ENCODE measurements around the gene NFIC. TPM values are rescaled to one million over a fixed set of nuclear protein-coding genes. Genes with fewer than 3 reads are reported as not detected.

The NFIC gene
- total and polyA plus RNA-seq, 2 of the 4 experiments (the other 2 are of a cell fraction): 21.9 to 32.1 TPM

DNA sequence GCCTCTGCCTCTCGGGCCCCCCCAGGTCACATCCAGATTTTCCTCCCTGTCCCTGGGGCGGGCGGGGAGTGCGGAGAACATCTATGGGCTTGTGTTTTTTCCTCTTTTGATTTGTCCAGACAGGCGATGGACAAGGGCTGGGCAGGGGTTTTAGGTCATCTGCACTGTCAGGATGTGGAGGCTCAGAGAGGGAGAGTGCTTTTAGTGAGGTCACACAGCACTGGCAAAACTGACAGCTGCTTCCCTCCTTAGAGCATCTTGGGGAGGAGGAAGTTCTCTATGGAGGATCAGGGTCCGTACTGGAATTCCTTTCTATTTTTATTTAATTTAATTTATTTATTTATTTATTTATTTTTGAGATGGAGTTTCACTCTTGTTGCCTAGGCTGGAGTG lies 38.9 kb downstream of the NFIC start:
- peak overlapping the region; percentile 71; the same call in 1 of the 2 replicates for H3K56ac ChIP-seq (ENCODE audit: extremely low read depth, insufficient read depth, low read length)
- peak overlapping the region; percentile 97; the same call in 1 of the 3 replicates for H2BK15ac ChIP-seq (ENCODE audit: low read depth, low read length)
- peak overlapping the region; percentile 60 for H4K5ac ChIP-seq (ENCODE audit: low read depth, low read length)
- peak overlapping the region; percentile 98 for H3K4ac ChIP-seq (ENCODE audit: low read depth, low read length)
- H3K27me3 ChIP-seq (ENCODE audit: control insufficient read depth, insufficient read depth, low read length): no peaks in the 10 kb centered on the region
- peak overlapping the region; percentile 96 for H2BK120ac ChIP-seq (ENCODE audit: low read depth, low read length)
- H3K9ac ChIP-seq (ENCODE audit: low read depth, low read length): peak overlapping the region; percentile 75
- peaks cover 8% of the 10 kb centered on the region for H3K9me1 ChIP-seq (ENCODE audit: insufficient read depth, low read length)
- H3K79me1 ChIP-seq (ENCODE audit: low read depth in 1 of 2, low read length in 2 of 2): peaks cover 16 to 67% of the 10 kb centered on the region in 2 experiments
- intact Hi-C loops (cut with micrococcal nuclease) (loop anchor here (2.0 kb wide), 2 partner anchors 36 to 46 kb away; no protein-coding TSS in a partner anchor), dilution Hi-C loops (cut with HindIII; ENCODE audit: low sequenced_read_pairs, unreplicated experiment) (no loop called here), in situ Hi-C loops (cut with MboI; ENCODE audit: low sequenced_read_pairs) (no loop called here)
- H4K8ac ChIP-seq (ENCODE audit: low read depth in 2 of 2, low read length in 2 of 2): peak overlapping the region; percentile 85 to 99
- H2BK5ac ChIP-seq (ENCODE audit: low read depth, low read length, poor library complexity, severe bottlenecking): peak overlapping the region; percentile 97
- peak overlapping the region; percentile 44 for H3K18ac ChIP-seq (ENCODE audit: low read depth, low read length)
- BruUV-seq (replicated peaks): no TSS peak
- peaks cover 19% of the 10 kb centered on the region for H3K4me1 ChIP-seq (ENCODE audit: control insufficient read depth, insufficient read depth, low read length)
- H2BK20ac ChIP-seq (ENCODE audit: low read depth, low read length): peak overlapping the region; percentile 40; the same call in 1 of the 2 replicates
- ATAC-seq (ENCODE audit: low read depth) (no peak), DNase-seq (no peak)
- no peaks in the 10 kb centered on the region for H3K9me3 ChIP-seq (ENCODE audit: control insufficient read depth, insufficient read depth, low read length)
- peak overlapping the region; percentile 98 for H4K91ac ChIP-seq (ENCODE audit: insufficient read depth, low read depth, low read length)
- H3K36me3 ChIP-seq (ENCODE audit: control insufficient read depth, insufficient read depth, low read length): peaks cover 15% of the 10 kb centered on the region
- POLR2A ChIA-PET (ENCODE audit: unreplicated experiment): no interaction called here
- H3K23ac ChIP-seq (ENCODE audit: low read depth, low read length): peak overlapping the region; percentile 55; the same call in 1 of the 2 replicates
- peak overlapping the region; percentile 96 for H3K27ac ChIP-seq (ENCODE audit: insufficient read depth, low read length)
- H3K4me3 ChIP-seq (ENCODE audit: insufficient read depth, low read depth, low read length): no peak overlapping the region
- H2AK5ac ChIP-seq (ENCODE audit: low read depth, low read length): peak overlapping the region; percentile 100
- H3K14ac ChIP-seq (replicated peaks; ENCODE audit: low read depth, low read length): peak overlapping the region; percentile 71
- CTCF ChIA-PET: no interaction called here
- TF ChIP-seq FOS (IDR thresholded peaks at IDR 0.05; ENCODE audit: low read depth, low read length) (no peak), POLR2A (IDR thresholded peaks at IDR 0.05; ENCODE audit: low read depth, low read length) (no peak), CHD1 (IDR thresholded peaks at IDR 0.05; ENCODE audit: low read depth, low read length) (no peak), USF2 (IDR thresholded peaks at IDR 0.05; ENCODE audit: low read depth, low read length) (no peak), SMC3 (IDR thresholded peaks at IDR 0.05; ENCODE audit: low read depth, low read length) (no peak), NFE2L2 (IDR thresholded peaks at IDR 0.05; ENCODE audit: low read depth, low read length) (no peak), RFX5 (IDR thresholded peaks at IDR 0.05; ENCODE audit: low read depth, low read length) (no peak), RCOR1 (IDR thresholded peaks at IDR 0.05; ENCODE audit: insufficient replicate concordance, low read length) (peak; percentile 7)
- TF ChIP-seq, protein P1, sequence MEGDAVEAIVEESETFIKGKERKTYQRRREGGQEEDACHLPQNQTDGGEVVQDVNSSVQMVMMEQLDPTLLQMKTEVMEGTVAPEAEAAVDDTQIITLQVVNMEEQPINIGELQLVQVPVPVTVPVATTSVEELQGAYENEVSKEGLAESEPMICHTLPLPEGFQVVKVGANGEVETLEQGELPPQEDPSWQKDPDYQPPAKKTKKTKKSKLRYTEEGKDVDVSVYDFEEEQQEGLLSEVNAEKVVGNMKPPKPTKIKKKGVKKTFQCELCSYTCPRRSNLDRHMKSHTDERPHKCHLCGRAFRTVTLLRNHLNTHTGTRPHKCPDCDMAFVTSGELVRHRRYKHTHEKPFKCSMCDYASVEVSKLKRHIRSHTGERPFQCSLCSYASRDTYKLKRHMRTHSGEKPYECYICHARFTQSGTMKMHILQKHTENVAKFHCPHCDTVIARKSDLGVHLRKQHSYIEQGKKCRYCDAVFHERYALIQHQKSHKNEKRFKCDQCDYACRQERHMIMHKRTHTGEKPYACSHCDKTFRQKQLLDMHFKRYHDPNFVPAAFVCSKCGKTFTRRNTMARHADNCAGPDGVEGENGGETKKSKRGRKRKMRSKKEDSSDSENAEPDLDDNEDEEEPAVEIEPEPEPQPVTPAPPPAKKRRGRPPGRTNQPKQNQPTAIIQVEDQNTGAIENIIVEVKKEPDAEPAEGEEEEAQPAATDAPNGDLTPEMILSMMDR (conservative IDR thresholded peaks at IDR 0.05; ENCODE audit: low read depth, low read length): no peak
- peaks cover 19% of the 10 kb centered on the region for H4K20me1 ChIP-seq (ENCODE audit: insufficient read depth, low read length)
- peak overlapping the region; percentile 100 for H2AK9ac ChIP-seq (replicated peaks; ENCODE audit: low read depth, low read length, poor library complexity)
- H2AFZ ChIP-seq (replicated peaks; ENCODE audit: low read length, poor library complexity): peak overlapping the region; percentile 91
- no CpG with 5 or more reads among the region's 6 CpGs for WGBS, 2 experiments (ENCODE audit: extremely low coverage in 2 of 2, insufficient read length in 1 of 2)
- H3K4me2 ChIP-seq (ENCODE audit: low read depth, low read length): peak overlapping the region; percentile 61
